HCT116 (cell line): ENCODE data around the gene LINS1.

ENCODE experiments used
- CTCF ChIP-seq, 3 experiments: fragments of 200-600 bp in 1 of 3; sonication (generic) in 1 of 3; IDR thresholded peaks in 2 of 3; conservative IDR thresholded peaks in 1 of 3; 2 replicates each; pipeline ENCODE4 v1.5.1; 2012 to 2017; ENCODE audit warnings: low read depth in 2 of 3, low read length in 2 of 3, antibody characterized with exemption in 1 of 3, borderline replicate concordance in 1 of 3, control low read depth in 1 of 3, mild to moderate bottlenecking in 1 of 3, mixed read lengths in 1 of 3, mixed run types in 1 of 3, moderate library complexity in 1 of 3; ENCODE audit not compliant: insufficient read depth in 1 of 3
- POLR2A ChIP-seq: IDR thresholded peaks from 2 replicates; pipeline ENCODE4 v1.7.0; 2011; ENCODE audit warnings: borderline replicate concordance; ENCODE audit not compliant: insufficient read depth, insufficient read length; ENCODE audit errors: extremely low read depth

- no peak for TF ChIP-seq POLR2A
- no peak for TF ChIP-seq CTCF (IDR thresholded peaks at IDR 0.05 in 2 of 3, conservative IDR thresholded peaks at IDR 0.05 in 1 of 3; ENCODE audit: borderline replicate concordance in 1 of 3, insufficient read depth in 1 of 3, low read depth in 2 of 3, low read length in 2 of 3)
Observed at GRCh38 chr15:100614918-100615317, 12.9 kb upstream of the LINS1 start.
